ENCODE measurements around the gene TTC28. TPM values are rescaled to one million over a fixed set of nuclear protein-coding genes. Genes with fewer than 3 reads are reported as not detected.

Gene TTC28
- total and polyA plus RNA-seq, 10 of the 15 experiments (the other 5 are each of a cell fraction or from before 2014, with no cell fraction given): 0.15 to 8.4 (median 1.4) TPM

GRCh38 chr22:28027453-28028448 is 651.9 kb downstream of the TTC28 start (continued):
- no peak for TF ChIP-seq ESRRA (IDR thresholded peaks at IDR 0.05; ENCODE audit: low read length)
- no peak for TF ChIP-seq NR2C2 (IDR thresholded peaks at IDR 0.05; ENCODE audit: borderline replicate concordance, control insufficient read depth, insufficient read length, low read depth)

- WGBS (ENCODE audit: insufficient coverage, insufficient replicate concordance, low lambda C conversion rate, missing lambda C conversion rate): 37% methylated on average over 12 of the region's 12 CpGs
- no peak for TF ChIP-seq BMI1 (IDR thresholded peaks at IDR 0.05; ENCODE audit: borderline replicate concordance)
- no peak for TF ChIP-seq PBX3 (IDR thresholded peaks at IDR 0.05; ENCODE audit: insufficient replicate concordance, low read depth, low read length)
- no peak for TF ChIP-seq RELB (IDR thresholded peaks at IDR 0.05; ENCODE audit: low read depth)
- no peak for TF ChIP-seq DPF2 (IDR thresholded peaks at IDR 0.05)
- no peak for TF ChIP-seq USF1 (IDR thresholded peaks at IDR 0.05; ENCODE audit: borderline replicate concordance, extremely low read length, insufficient read depth, low read depth, low read length)
- TF ChIP-seq ASH2L (IDR thresholded peaks at IDR 0.05; ENCODE audit: borderline replicate concordance, low read depth): no peak
- no peak for TF ChIP-seq RFX5 (IDR thresholded peaks at IDR 0.05; ENCODE audit: low read depth, low read length)
- no peak for TF ChIP-seq NBN (IDR thresholded peaks at IDR 0.05)
- TF ChIP-seq HDAC6 (IDR thresholded peaks at IDR 0.05; ENCODE audit: unreplicated experiment): no peak
- TF ChIP-seq SMAD1 (IDR thresholded peaks at IDR 0.05; ENCODE audit: low read depth, partially characterized antibody): no peak
- TF ChIP-seq NR2C1 (IDR thresholded peaks at IDR 0.05): no peak
- TF ChIP-seq SKIL (IDR thresholded peaks at IDR 0.05; ENCODE audit: low read depth, poor library complexity, severe bottlenecking): no peak
These were observed 653.6 kb downstream of the TTC28 start for GRCh38 chr22:28025866-28026575.

More at GRCh38 chr22:28025866-28026575, 653.6 kb downstream of the TTC28 start:
- ATAC-seq (no peak), FAIRE-seq (no peak), DNase-seq (ENCODE audit: low read depth, low spot score) (no peak)
- Histone ChIP-seq H3K4me2 (ENCODE audit: control insufficient read depth, insufficient read depth) (no peak overlapping the region), H3K4me1 (ENCODE audit: control insufficient read depth, insufficient read depth, low read length) (no peaks in the 10 kb centered on the region), H3K36me3 (ENCODE audit: control insufficient read depth in 2 of 2, insufficient read depth in 2 of 2, low read length in 1 of 2) (no peaks in the 10 kb centered on the region), H2AFZ (ENCODE audit: control insufficient read depth, low read depth, low read length) (no peak overlapping the region), H3K79me2 (ENCODE audit: control insufficient read depth, insufficient read depth, low read length) (no peaks in the 10 kb centered on the region), H4K20me1 (ENCODE audit: control insufficient read depth, insufficient read depth) (no peaks in the 10 kb centered on the region), H3K9ac (ENCODE audit: control insufficient read depth, insufficient read depth, low read length) (no peak overlapping the region), H3K27me3 (replicated peaks in 1 of 2; ENCODE audit: control insufficient read depth in 2 of 2, insufficient read depth in 2 of 2, low read length in 1 of 2) (0 out of 4 replicates have a peak, but pooled peaks cover 0 to 1% of the 10 kb centered on the region in 2 experiments), H3K27ac (ENCODE audit: control insufficient read depth, insufficient read depth) (no peak overlapping the region), H3K9me3 (replicated peaks; ENCODE audit: control insufficient read depth, insufficient read depth, low read length) (no peaks in the 10 kb centered on the region), H3K4me3 (no peak overlapping the region)
- ChIA-PET SMC1A (ENCODE audit: uncharacterized antibody, unreplicated experiment) (no interaction called here), POLR2A (no interaction called here), RAD21 (ENCODE audit: unreplicated experiment) (no interaction called here), CTCF (no interaction called here)
- intact Hi-C loops (cut with micrococcal nuclease; ENCODE audit: unreplicated experiment) (no loop called here), in situ Hi-C loops (cut with MboI) (loop anchor here (10.0 to 25.0 kb wide), 2 partner anchors 799 to 1011 kb away; no protein-coding TSS in a partner anchor)
- no TSS peak for BruUV-seq (replicated peaks)

All from GM12878 (cell line).